Activated CD4-positive, alpha-beta T cell treated with anti-CD3 and anti-CD28 coated beads, Interleukin-2, amount 10 ng/mL, durations not matched to agents 24 days and 14 days (primary cell): ENCODE results near the gene TEX2. TPM values are rescaled to one million over a fixed set of nuclear protein-coding genes. Genes with fewer than 3 reads are reported as not detected.
"Not testable (repeated sequence)": the region's sequence is repeated elsewhere in the genome, so short reads cannot be mapped to it uniquely, and the experiment has no call there.

Experiments
- DNase-seq: peaks from one replicate; pipeline ENCODE4 v3.0.0; 2022
- H3K27ac Mint-ChIP-seq: one replicate; pipeline ENCODE4 v1.8.0; 2022; ENCODE audit warnings: mild to moderate bottlenecking, mixed read lengths
- H3K27me3 Mint-ChIP-seq: one replicate; pipeline ENCODE4 v1.8.0; 2022; ENCODE audit warnings: mixed read lengths
- H3K36me3 Mint-ChIP-seq: one replicate; pipeline ENCODE4 v1.8.0; 2022; ENCODE audit warnings: low read depth, mild to moderate bottlenecking, mixed read lengths
- H3K4me1 Mint-ChIP-seq: one replicate; pipeline ENCODE4 v1.8.0; 2021; ENCODE audit warnings: mixed read lengths
- H3K4me3 Mint-ChIP-seq: one replicate; pipeline ENCODE4 v1.8.0; 2022; ENCODE audit warnings: mild to moderate bottlenecking, moderate library complexity, mixed read lengths
- H3K9me3 Mint-ChIP-seq: one replicate; pipeline ENCODE4 v1.8.0; 2021; ENCODE audit warnings: mixed read lengths
- intact Hi-C: fragments of 100-400 bp; cut with micrococcal nuclease; formaldehyde crosslinking; loops from one replicate; pipeline ENCODE4 v1.15.1; 2023
- total RNA-seq: library from RNA; stranded (reverse); gene quantifications from 2 replicates; pipeline ENCODE4 v1.2.3, GENCODE V29; 2022

Gene TEX2
- total RNA-seq, 1 donor from 2014 or later = 22.2 TPM

- peaks cover 10% of the 10 kb centered on the region for H3K4me1 Mint-ChIP-seq
- DNase-seq = no peak
- no peaks in the 10 kb centered on the region for H3K36me3 Mint-ChIP-seq
- no peaks in the 10 kb centered on the region for H3K9me3 Mint-ChIP-seq
- no peak overlapping the region for H3K27ac Mint-ChIP-seq
- no peaks in the 10 kb centered on the region for H3K27me3 Mint-ChIP-seq
- intact Hi-C loops = no loop called here
- H3K4me3 Mint-ChIP-seq = no peak overlapping the region
These were observed 22.8 kb downstream of the TEX2 start for GRCh38 chr17:64240261-64240740.

GRCh38 chr17:64238449-64238848 lies 24.6 kb downstream of the TEX2 start:
- H3K9me3 Mint-ChIP-seq, H3K27me3 Mint-ChIP-seq, H3K36me3 Mint-ChIP-seq, DNase-seq, H3K4me1 Mint-ChIP-seq, intact Hi-C loops, H3K4me3 Mint-ChIP-seq: not testable (repeated sequence)
- H3K27ac Mint-ChIP-seq = peak overlapping the region; percentile 47

GRCh38 chr17:64236827-64237403 lies 26.1 kb downstream of the TEX2 start:
- DNase-seq = no peak
- Mint-ChIP-seq H3K4me1 (peaks cover 8% of the 10 kb centered on the region), H3K27me3 (no peaks in the 10 kb centered on the region), H3K9me3 (no peaks in the 10 kb centered on the region), H3K36me3 (no peaks in the 10 kb centered on the region), H3K4me3 (no peak overlapping the region), H3K27ac (no peak overlapping the region)
- intact Hi-C loops = no loop called here

- Mint-ChIP-seq H3K27me3 (no peaks in the 10 kb centered on the region), H3K36me3 (no peaks in the 10 kb centered on the region), H3K27ac (no peak overlapping the region), H3K4me1 (peaks cover 6% of the 10 kb centered on the region), H3K9me3 (no peaks in the 10 kb centered on the region), H3K4me3 (no peak overlapping the region)
- DNase-seq = no peak
- intact Hi-C loops = no loop called here
These were observed 28.1 kb downstream of the TEX2 start for GRCh38 chr17:64234961-64235360.

- intact Hi-C loops = no loop called here
- H3K4me3 Mint-ChIP-seq = no peak overlapping the region
- no peak for DNase-seq
- no peaks in the 10 kb centered on the region for H3K27me3 Mint-ChIP-seq
- peaks cover 2% of the 10 kb centered on the region for H3K4me1 Mint-ChIP-seq
- no peaks in the 10 kb centered on the region for H3K9me3 Mint-ChIP-seq
- no peak overlapping the region for H3K27ac Mint-ChIP-seq
- H3K36me3 Mint-ChIP-seq = no peaks in the 10 kb centered on the region
These were observed 30.4 kb downstream of the TEX2 start for GRCh38 chr17:64232466-64233262.

- DNase-seq = no peak
- no peak overlapping the region for H3K27ac Mint-ChIP-seq
- H3K9me3 Mint-ChIP-seq = no peaks in the 10 kb centered on the region
- H3K4me3 Mint-ChIP-seq = no peak overlapping the region
- peaks cover 2% of the 10 kb centered on the region for H3K4me1 Mint-ChIP-seq
- no peaks in the 10 kb centered on the region for H3K27me3 Mint-ChIP-seq
- intact Hi-C loops = no loop called here
- no peaks in the 10 kb centered on the region for H3K36me3 Mint-ChIP-seq
These were observed 31.4 kb downstream of the TEX2 start for GRCh38 chr17:64231567-64232141.

GRCh38 chr17:64230791-64231408 lies 32.2 kb downstream of the TEX2 start:
- intact Hi-C loops = no loop called here
- Mint-ChIP-seq H3K4me1 (peaks cover 1% of the 10 kb centered on the region), H3K4me3 (no peak overlapping the region), H3K36me3 (no peaks in the 10 kb centered on the region), H3K27ac (no peak overlapping the region), H3K27me3 (no peaks in the 10 kb centered on the region), H3K9me3 (no peaks in the 10 kb centered on the region)
- no peak for DNase-seq

- intact Hi-C loops = no loop called here
- Mint-ChIP-seq H3K27me3 (no peaks in the 10 kb centered on the region), H3K27ac (no peak overlapping the region), H3K36me3 (no peaks in the 10 kb centered on the region), H3K9me3 (no peaks in the 10 kb centered on the region), H3K4me3 (no peak overlapping the region), H3K4me1 (no peaks in the 10 kb centered on the region)
- DNase-seq = no peak
These were observed 33.0 kb downstream of the TEX2 start for GRCh38 chr17:64229815-64230728.

- no peaks in the 10 kb centered on the region for H3K4me1 Mint-ChIP-seq
- DNase-seq = no peak
These were observed 36.9 kb downstream of the TEX2 start for GRCh38 chr17:64226132-64226531.

GRCh38 chr17:64225410-64225809 lies 37.6 kb downstream of the TEX2 start:
- Mint-ChIP-seq H3K27ac (no peak overlapping the region), H3K9me3 (no peaks in the 10 kb centered on the region), H3K4me3 (no peak overlapping the region), H3K27me3 (no peaks in the 10 kb centered on the region), H3K4me1 (no peaks in the 10 kb centered on the region), H3K36me3 (no peaks in the 10 kb centered on the region)
- intact Hi-C loops = no loop called here
- DNase-seq = no peak

More at GRCh38 chr17:64226132-64226531, 36.9 kb downstream of the TEX2 start:
- H3K36me3 Mint-ChIP-seq = no peaks in the 10 kb centered on the region
- H3K9me3 Mint-ChIP-seq = no peaks in the 10 kb centered on the region
- H3K27ac Mint-ChIP-seq = no peak overlapping the region
- intact Hi-C loops = no loop called here
- H3K27me3 Mint-ChIP-seq = no peaks in the 10 kb centered on the region
- no peak overlapping the region for H3K4me3 Mint-ChIP-seq

- intact Hi-C loops = no loop called here
- Mint-ChIP-seq H3K36me3 (no peaks in the 10 kb centered on the region), H3K27me3 (no peaks in the 10 kb centered on the region), H3K27ac (no peak overlapping the region), H3K9me3 (no peaks in the 10 kb centered on the region), H3K4me3 (no peak overlapping the region), H3K4me1 (peaks cover 2% of the 10 kb centered on the region)
- no peak for DNase-seq
These were observed 39.0 kb downstream of the TEX2 start for GRCh38 chr17:64223931-64224629.

GRCh38 chr17:64223283-64223682 lies 39.8 kb downstream of the TEX2 start:
- no peaks in the 10 kb centered on the region for H3K36me3 Mint-ChIP-seq
- no peak overlapping the region for H3K27ac Mint-ChIP-seq
- H3K9me3 Mint-ChIP-seq = no peaks in the 10 kb centered on the region
- no peak overlapping the region for H3K4me3 Mint-ChIP-seq
- DNase-seq = no peak
- intact Hi-C loops = no loop called here
- no peaks in the 10 kb centered on the region for H3K27me3 Mint-ChIP-seq
- H3K4me1 Mint-ChIP-seq = peaks cover 2% of the 10 kb centered on the region

GRCh38 chr17:64221679-64222078 lies 41.4 kb downstream of the TEX2 start:
- intact Hi-C loops = no loop called here
- Mint-ChIP-seq H3K36me3 (no peaks in the 10 kb centered on the region), H3K27me3 (no peaks in the 10 kb centered on the region), H3K4me3 (no peak overlapping the region), H3K9me3 (no peaks in the 10 kb centered on the region), H3K27ac (no peak overlapping the region), H3K4me1 (peaks cover 7% of the 10 kb centered on the region)
- no peak for DNase-seq
